Body of pancreas (tissue), 4 donors: Measurements from ENCODE around the gene NAT8L. TPM values are rescaled to one million over a fixed set of nuclear protein-coding genes. Genes with fewer than 3 reads are reported as not detected.

Experiments used
- ATAC-seq: fragments of 150-250 bp; one replicate; pipeline ENCODE4 v1.9.1; 2016
- DNase-seq, 4 donors: peaks; one replicate each; pipeline ENCODE4 v3.0.0-alpha.2; 2019
- H3K27ac ChIP-seq, 4 donors: fragments of 200-600 bp; sonication (generic); 1 replicate in 3 of 4; 2 replicates in 1 of 4; pipeline versions ENCODE4 v1.5.1 to v1.6.1; 2016 to 2019; ENCODE audit warnings: mild to moderate bottlenecking in 1 of 4, mixed read lengths in 1 of 4, moderate library complexity in 1 of 4
- H3K27me3 ChIP-seq, 2 donors: fragments of 200-600 bp; sonication (generic); one replicate each; pipeline ENCODE4 v1.6.0; 2016; ENCODE audit warnings: mild to moderate bottlenecking in 1 of 2
- H3K36me3 ChIP-seq, 2 donors: fragments of 200-600 bp; sonication (generic); replicated peaks in 1 of 2; 2 replicates each; pipeline ENCODE4 v1.5.1; 2016; ENCODE audit warnings: low read depth in 2 of 2; ENCODE audit not compliant: insufficient read depth in 1 of 2
- H3K4me1 ChIP-seq: fragments of 200-600 bp; sonication (generic); one replicate; pipeline ENCODE4 v1.6.0; 2016
- H3K4me3 ChIP-seq, 2 donors: fragments of 200-600 bp; sonication (generic); 1 replicate in 1 of 2; 2 replicates in 1 of 2; pipeline ENCODE4 v1.5.1; 2016 to 2019
- H3K9me3 ChIP-seq, 3 donors: fragments of 200-600 bp; sonication (generic); 1 replicate in 2 of 3; 2 replicates in 1 of 3; pipeline ENCODE4 v1.5.1; 2016
- CTCF ChIP-seq, 7 experiments: fragments of 450-650 bp in 4 of 7; fragments of 200-600 bp in 3 of 7; sonication (generic) in 3 of 7; IDR thresholded peaks; one replicate each; pipeline ENCODE4 v1.5.1; 2016 to 2019; ENCODE audit warnings: antibody characterized with exemption in 7 of 7
- POLR2A ChIP-seq, 3 donors: fragments of 450-650 bp; IDR thresholded peaks; one replicate each; pipeline ENCODE4 v1.6.1; 2016; ENCODE audit warnings: antibody characterized with exemption in 3 of 3, mild to moderate bottlenecking in 2 of 3
- WGBS, 2 donors: methylation state at CpG; one replicate each; pipeline ENCODE4 v1.1.5; 2017; 5-methylcytosine and 5-hydroxymethylcytosine counted together
- intact Hi-C: fragments of 100-400 bp; cut with DNase I; formaldehyde crosslinking; loops from one replicate; pipeline ENCODE4 v1.15.1; 2023
- total RNA-seq, 2 donors: library from RNA; depleted of rRNA; stranded (reverse); fragments of >200 nt; gene quantifications; one replicate each; pipeline ENCODE4 v1.1.0, GENCODE V29; 2016

NAT8L gene
- total RNA-seq, 2 donors from 2014 or later: 3.6 to 18.8 TPM

- no peak overlapping the region for H3K27ac ChIP-seq
- ATAC-seq (no peak), DNase-seq (no peak)
- intact Hi-C loops: no loop called here
- H3K27me3 ChIP-seq: no peaks in the 10 kb centered on the region
- 80 to 83% methylated on average over 4 of the region's 4 CpGs for WGBS, 2 donors
- no peak overlapping the region for H3K4me3 ChIP-seq
- no peaks in the 10 kb centered on the region for H3K4me1 ChIP-seq
- H3K36me3 ChIP-seq: no peaks in the 10 kb centered on the region
- TF ChIP-seq CTCF (IDR thresholded peaks at IDR 0.05): no peak
- TF ChIP-seq POLR2A (IDR thresholded peaks at IDR 0.05): no peak
- H3K9me3 ChIP-seq: no peaks in the 10 kb centered on the region
These were observed 23.5 kb downstream of the NAT8L start for GRCh38 chr4:2082627-2083026.

DNA sequence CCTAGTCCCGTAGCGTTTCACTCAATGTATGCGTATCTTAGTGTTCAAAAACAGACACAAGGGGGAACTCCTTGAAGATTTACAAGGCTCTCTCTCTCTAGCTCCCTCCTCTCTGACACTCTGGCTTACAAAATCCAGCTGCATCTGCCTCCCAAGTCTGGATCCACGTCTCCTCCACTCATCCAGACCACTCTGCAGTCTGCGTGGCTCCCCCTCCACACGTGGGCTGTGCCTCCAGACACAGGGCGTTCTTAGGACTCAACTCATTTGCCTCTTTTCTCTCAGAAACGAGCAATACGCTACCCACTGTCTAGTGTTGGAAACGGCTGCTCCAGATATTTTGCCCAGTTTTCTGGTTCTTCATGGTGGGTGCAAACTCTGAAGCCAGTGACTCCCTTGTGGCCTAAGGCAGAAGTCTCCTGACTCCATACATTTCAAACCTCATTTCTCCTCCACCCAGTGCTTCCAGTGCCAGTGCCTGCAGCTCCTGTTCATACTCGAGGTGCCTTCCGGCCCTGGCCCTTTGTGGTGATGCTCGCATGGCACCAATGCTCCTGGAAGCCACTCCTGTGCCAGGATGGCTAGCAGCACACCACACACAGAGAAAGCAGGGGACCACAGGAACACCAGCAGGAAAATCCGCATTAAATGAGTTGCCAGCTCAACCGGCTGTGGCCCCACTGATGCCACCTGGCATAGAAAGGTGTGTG lies 24.1 kb downstream of the NAT8L start:
- H3K4me1 ChIP-seq: no peaks in the 10 kb centered on the region
- no peaks in the 10 kb centered on the region for H3K27me3 ChIP-seq
- H3K9me3 ChIP-seq: no peaks in the 10 kb centered on the region
- 81 to 87% methylated on average over 15 of the region's 15 CpGs for whole genome bisulfite sequencing, 2 donors
- no peak for DNase-seq
- intact Hi-C loops: no loop called here
- ATAC-seq: no peak
- H3K36me3 ChIP-seq: no peaks in the 10 kb centered on the region
- TF ChIP-seq CTCF (IDR thresholded peaks at IDR 0.05): no peak
- no peak for TF ChIP-seq POLR2A (IDR thresholded peaks at IDR 0.05)
- no peak overlapping the region for H3K27ac ChIP-seq
- no peak overlapping the region for H3K4me3 ChIP-seq

GRCh38 chr4:2083826-2084160 lies 24.7 kb downstream of the NAT8L start:
- WGBS, 2 donors: 71 to 78% methylated on average over 6 of the region's 6 CpGs
- TF ChIP-seq POLR2A (IDR thresholded peaks at IDR 0.05): no peak
- no peak for TF ChIP-seq CTCF (IDR thresholded peaks at IDR 0.05)
- Histone ChIP-seq H3K36me3 (no peaks in the 10 kb centered on the region), H3K9me3 (no peaks in the 10 kb centered on the region), H3K4me1 (no peaks in the 10 kb centered on the region), H3K27me3 (no peaks in the 10 kb centered on the region), H3K4me3 (no peak overlapping the region), H3K27ac (no peak overlapping the region)
- intact Hi-C loops: no loop called here
- DNase-seq (no peak), ATAC-seq (no peak)

GRCh38 chr4:2084316-2084715 lies 25.2 kb downstream of the NAT8L start:
- H3K9me3 ChIP-seq: no peaks in the 10 kb centered on the region
- 87 to 90% methylated on average over 7 to 13 of the region's 13 CpGs for WGBS, 2 donors
- no peak for DNase-seq

More at GRCh38 chr4:2084316-2084715, 25.2 kb downstream of the NAT8L start:
- Histone ChIP-seq H3K4me3 (no peak overlapping the region), H3K27me3 (no peaks in the 10 kb centered on the region), H3K27ac (no peak overlapping the region), H3K36me3 (no peaks in the 10 kb centered on the region), H3K4me1 (no peaks in the 10 kb centered on the region)
- no peak for TF ChIP-seq CTCF (IDR thresholded peaks at IDR 0.05)
- no peak for TF ChIP-seq POLR2A (IDR thresholded peaks at IDR 0.05)
- ATAC-seq: no peak
- intact Hi-C loops: no loop called here
